GM12878 (cell line): Measurements from ENCODE around the gene STX8. TPM values are rescaled to one million over a fixed set of nuclear protein-coding genes. Genes with fewer than 3 reads are reported as not detected.

Experiments used
- ATAC-seq: fragments of 200-7000 bp; cut with Tn5 transposase; 3 replicates; pipeline ENCODE4 v1.9.1; 2020; ENCODE audit warnings: mild to moderate bottlenecking, moderate library complexity
- BruUV-seq: library from RNA; stranded (reverse); fragments of 400-500 nt; replicated peaks from 2 replicates; lab custom pipeline; 2021; lab: Mats Ljungman, UMichigan
- CTCF ChIA-PET: fragments of 300-600 bp; sonication (Branson Sonifier 250); formaldehyde crosslinking; extraction: SDS; loops from one replicate; lab custom pipeline; 2021; ENCODE audit warnings: inconsistent platforms; lab: Yijun Ruan, JAX
- POLR2A ChIA-PET: fragments of 350-600 bp; formaldehyde crosslinking; extraction: SDS; loops from one replicate; lab custom pipeline; 2021; ENCODE audit warnings: inconsistent platforms; lab: Charles Lee
- RAD21 ChIA-PET: fragments of 300-600 bp; sonication (Branson Sonifier 250); formaldehyde crosslinking; loops from one replicate; lab custom pipeline; 2023; ENCODE audit warnings: antibody characterized with exemption; ENCODE audit not compliant: unreplicated experiment; lab: Charles Lee
- SMC1A ChIA-PET: fragments of 300-600 bp; sonication (Branson Sonifier 250); formaldehyde crosslinking; loops from one replicate; lab custom pipeline; 2023; ENCODE audit not compliant: unreplicated experiment, uncharacterized antibody; lab: Charles Lee
- DNase-seq: peaks from one replicate; pipeline ENCODE4 v3.0.0-alpha.2; 2011; ENCODE audit warnings: low read depth, low spot score
- FAIRE-seq: peaks from 3 replicates; lab custom pipeline; 2011; peaks lifted over from hg19 to GRCh38; lab: Jason Lieb, UNC
- H2AFZ ChIP-seq: 2 replicates; pipeline ENCODE4 v1.6.0; 2011; ENCODE audit warnings: low read depth, low read length, control low read depth; ENCODE audit not compliant: control insufficient read depth
- H3K27ac ChIP-seq: 2 replicates; pipeline ENCODE4 v1.5.1; 2011; ENCODE audit warnings: control low read depth; ENCODE audit not compliant: control insufficient read depth, insufficient read depth
- H3K27me3 ChIP-seq, 2 experiments: replicated peaks in 1 of 2; 2 replicates each; pipeline versions ENCODE4 v1.6.0 to v1.6.1; 2011; ENCODE audit warnings: low read length in 1 of 2; ENCODE audit not compliant: control insufficient read depth in 2 of 2, insufficient read depth in 2 of 2
- H3K36me3 ChIP-seq, 2 experiments: 2 replicates each; pipeline ENCODE4 v1.5.1; 2011; ENCODE audit warnings: low read length in 1 of 2; ENCODE audit not compliant: control insufficient read depth in 2 of 2, insufficient read depth in 2 of 2
- H3K4me1 ChIP-seq: 2 replicates; pipeline ENCODE4 v1.6.1; 2011; ENCODE audit warnings: mild to moderate bottlenecking, low read length, moderate library complexity, mixed read lengths; ENCODE audit not compliant: control insufficient read depth, insufficient read depth
- H3K4me2 ChIP-seq: 2 replicates; pipeline ENCODE4 v1.6.0; 2011; ENCODE audit warnings: control low read depth; ENCODE audit not compliant: control insufficient read depth, insufficient read depth
- H3K4me3 ChIP-seq: fragments of 200-600 bp; sonication (generic); 2 replicates; pipeline ENCODE4 v1.5.1; 2016
- H3K79me2 ChIP-seq: 2 replicates; pipeline ENCODE4 v1.6.0; 2011; ENCODE audit warnings: low read length; ENCODE audit not compliant: control insufficient read depth, insufficient read depth
- H3K9ac ChIP-seq: 2 replicates; pipeline ENCODE4 v1.8.0; 2011; ENCODE audit warnings: low read length, control low read depth, mixed read lengths; ENCODE audit not compliant: control insufficient read depth, insufficient read depth
- H3K9me3 ChIP-seq: replicated peaks from 3 replicates; pipeline ENCODE4 v1.5.1; 2011; ENCODE audit warnings: mild to moderate bottlenecking, low read length; ENCODE audit not compliant: control insufficient read depth, insufficient read depth
- H4K20me1 ChIP-seq: 2 replicates; pipeline ENCODE4 v1.6.0; 2011; ENCODE audit not compliant: control insufficient read depth, insufficient read depth
- BACH1 ChIP-seq: fragments of 450-650 bp; IDR thresholded peaks from 2 replicates; pipeline ENCODE4 v1.6.1; 2017; ENCODE audit warnings: mild to moderate bottlenecking, borderline replicate concordance
- EED ChIP-seq: sonication (generic); IDR thresholded peaks from 2 replicates; pipeline ENCODE4 v1.6.1; 2016; ENCODE audit warnings: antibody characterized with exemption, low read depth
- GATAD2B ChIP-seq: fragments of 450-650 bp; conservative IDR thresholded peaks from 2 replicates; pipeline ENCODE4 v1.6.1; 2017; ENCODE audit warnings: low read depth, mild to moderate bottlenecking, moderate library complexity
- HDAC6 ChIP-seq: fragments of 200-600 bp; sonication (generic); IDR thresholded peaks from one replicate; pipeline ENCODE4 v1.8.0; 2017; ENCODE audit warnings: antibody characterized with exemption; ENCODE audit not compliant: unreplicated experiment
- LARP7 ChIP-seq: fragments of 450-650 bp; IDR thresholded peaks from 2 replicates; pipeline ENCODE4 v1.6.1; 2017; ENCODE audit warnings: mild to moderate bottlenecking
- MTA2 ChIP-seq: fragments of 450-650 bp; IDR thresholded peaks from 2 replicates; pipeline ENCODE4 v1.6.1; 2016; ENCODE audit warnings: low read depth, mild to moderate bottlenecking, moderate library complexity
- MXI1 ChIP-seq: fragments of 150-350 bp; IDR thresholded peaks from 2 replicates; pipeline ENCODE4 v1.6.1; 2011; ENCODE audit warnings: low read depth, mild to moderate bottlenecking, inconsistent platforms, low read length, improper control_type of control experiment
- MYB ChIP-seq: fragments of 150-350 bp; IDR thresholded peaks from 2 replicates; pipeline ENCODE4 v1.6.1; 2014; ENCODE audit warnings: mild to moderate bottlenecking, low read depth, low read length, borderline replicate concordance
- RELA ChIP-seq: fragments of 450-650 bp; IDR thresholded peaks from 2 replicates; pipeline ENCODE4 v1.8.0; 2014; ENCODE audit warnings: borderline replicate concordance; ENCODE audit not compliant: partially characterized antibody
- ZNF207 ChIP-seq: fragments of 450-650 bp; IDR thresholded peaks from 2 replicates; pipeline ENCODE4 v1.6.1; 2014; ENCODE audit warnings: antibody characterized with exemption, mild to moderate bottlenecking, borderline replicate concordance
- WGBS: methylation state at CpG from one replicate; pipeline ENCODE4 v1.1.6; 2016; ENCODE audit warnings: low lambda C conversion rate; ENCODE audit not compliant: insufficient replicate concordance, insufficient coverage; ENCODE audit errors: missing lambda C conversion rate; 5-methylcytosine and 5-hydroxymethylcytosine counted together
- in situ Hi-C: fragments of 300-500 bp; cut with MboI; formaldehyde crosslinking; loops from 9 replicates; pipeline ENCODE4 v1.14.3; 2018; ENCODE audit warnings: mixed read lengths
- intact Hi-C: fragments of 100-400 bp; cut with micrococcal nuclease; formaldehyde crosslinking; loops from one replicate; pipeline ENCODE4 v1.14.2; 2022; ENCODE audit not compliant: unreplicated experiment
- polyA plus RNA-seq, 11 experiments: library from polyadenylated mRNA; depleted of rRNA in 4 of 11; unstranded in 6 of 11; stranded (reverse) in 5 of 11; fragments of >200 nt; fragmentation: Nextera tagmentation in 4 of 11; fragmentation: Illumina TruSeq in 1 of 11; extraction: Ambion mirVana in 4 of 11; extraction: Trizol in 1 of 11; gene quantifications; 1 replicate in 1 of 11; 2 replicates in 10 of 11; pipeline versions ENCODE4 v1.2.1 to v1.2.3, GENCODE V29; 2011 to 2016; ENCODE audit warnings: inconsistent platforms in 2 of 11, missing spikeins in 2 of 11, low read depth in 1 of 11
- total RNA-seq, 4 experiments: library from RNA; depleted of rRNA in 3 of 4; stranded (reverse); fragments of >200 nt in 3 of 4; fragmentation: Illumina TruSeq in 1 of 4; extraction: Trizol in 1 of 4; gene quantifications; 2 replicates each; pipeline versions ENCODE4 v1.2.1 to v1.2.3, GENCODE V29; 2013 to 2021
- TF ChIP-seq, protein P1 (sequence below): IDR thresholded peaks from 2 replicates; pipeline ENCODE4 v1.6.1; 2012; ENCODE audit warnings: low read depth, low read length, improper control_type of control experiment
- TF ChIP-seq, protein P2 (sequence below): fragments of 450-650 bp; IDR thresholded peaks from 2 replicates; pipeline ENCODE4 v1.6.1; 2016; ENCODE audit warnings: mild to moderate bottlenecking

Gene STX8
- total and polyA plus RNA-seq, 10 of the 15 experiments (the other 5 are each of a cell fraction or from before 2014, with no cell fraction given): 47.9 to 151 (median 72.9) TPM

DNA sequence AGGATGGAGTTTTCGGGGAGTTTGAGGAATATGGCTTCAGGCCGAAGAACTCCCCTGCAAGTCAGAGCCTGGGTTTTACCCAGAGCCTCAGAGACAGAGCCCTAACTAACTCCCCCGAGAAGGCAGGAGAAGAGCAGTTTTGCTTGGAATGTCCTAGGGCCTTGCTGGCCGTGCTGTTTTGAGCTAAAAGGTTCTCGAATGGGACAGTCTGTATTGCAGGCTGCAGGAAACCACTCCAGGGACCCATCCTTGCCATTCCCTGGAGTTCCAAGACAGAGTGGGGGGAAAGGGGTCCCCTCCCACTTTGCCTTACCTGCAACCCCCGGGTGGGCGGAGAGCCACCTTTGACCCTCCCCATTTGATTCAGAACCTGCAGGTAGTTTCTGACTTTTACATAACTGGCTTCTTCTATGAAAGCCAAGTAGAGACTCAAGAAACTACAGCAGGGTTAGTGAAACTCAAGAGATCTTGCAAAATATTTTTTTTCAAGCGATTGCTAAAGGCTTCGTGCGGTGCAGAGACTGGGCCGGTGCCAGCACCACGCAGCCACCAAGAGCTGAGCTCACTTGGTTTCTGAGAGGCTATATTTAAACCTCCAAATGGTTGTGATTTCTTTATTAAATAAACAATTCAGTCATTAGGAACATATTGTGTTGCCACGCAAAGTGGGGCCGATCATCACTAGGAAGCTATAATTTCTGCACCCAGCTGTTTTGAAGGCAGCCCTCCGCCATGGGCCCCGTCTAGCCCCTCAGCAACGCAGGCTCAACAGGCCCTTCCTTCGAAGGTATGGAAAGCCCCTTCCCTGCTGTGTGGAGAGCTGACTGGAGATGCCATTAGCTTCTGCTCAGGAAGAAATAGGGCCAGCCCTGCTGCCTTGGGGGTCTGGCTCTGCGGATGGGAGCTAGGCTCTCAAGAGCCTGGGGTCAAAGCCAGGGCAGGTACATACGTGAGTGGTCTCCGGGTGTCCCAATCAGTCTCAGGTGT, 331.3 kb downstream of the STX8 start:
- Histone ChIP-seq H3K27ac (no peak overlapping the region), H3K36me3 (no peaks in the 10 kb centered on the region), H3K9me3 (no peaks in the 10 kb centered on the region), H3K79me2 (no peaks in the 10 kb centered on the region), H3K4me1 (peaks cover 6% of the 10 kb centered on the region; the same call in 1 of the 2 replicates), H3K4me3 (no peak overlapping the region), H3K27me3 (no peaks in the 10 kb centered on the region), H2AFZ (no peak overlapping the region), H4K20me1 (no peaks in the 10 kb centered on the region), H3K9ac (no peak overlapping the region), H3K4me2 (no peak overlapping the region)
- DNase-seq (no peak), FAIRE-seq (no peak), ATAC-seq (no peak)
- intact Hi-C loops: no loop called here
- TF ChIP-seq GATAD2B: no peak
- no peak for TF ChIP-seq MTA2
- no peak for TF ChIP-seq RELA
- TF ChIP-seq MYB: no peak
- no peak for TF ChIP-seq ZNF207
- TF ChIP-seq HDAC6: no peak
- TF ChIP-seq, protein P1, sequence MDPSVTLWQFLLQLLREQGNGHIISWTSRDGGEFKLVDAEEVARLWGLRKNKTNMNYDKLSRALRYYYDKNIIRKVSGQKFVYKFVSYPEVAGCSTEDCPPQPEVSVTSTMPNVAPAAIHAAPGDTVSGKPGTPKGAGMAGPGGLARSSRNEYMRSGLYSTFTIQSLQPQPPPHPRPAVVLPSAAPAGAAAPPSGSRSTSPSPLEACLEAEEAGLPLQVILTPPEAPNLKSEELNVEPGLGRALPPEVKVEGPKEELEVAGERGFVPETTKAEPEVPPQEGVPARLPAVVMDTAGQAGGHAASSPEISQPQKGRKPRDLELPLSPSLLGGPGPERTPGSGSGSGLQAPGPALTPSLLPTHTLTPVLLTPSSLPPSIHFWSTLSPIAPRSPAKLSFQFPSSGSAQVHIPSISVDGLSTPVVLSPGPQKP: no peak
- no peak for TF ChIP-seq BACH1
- TF ChIP-seq, protein P2, sequence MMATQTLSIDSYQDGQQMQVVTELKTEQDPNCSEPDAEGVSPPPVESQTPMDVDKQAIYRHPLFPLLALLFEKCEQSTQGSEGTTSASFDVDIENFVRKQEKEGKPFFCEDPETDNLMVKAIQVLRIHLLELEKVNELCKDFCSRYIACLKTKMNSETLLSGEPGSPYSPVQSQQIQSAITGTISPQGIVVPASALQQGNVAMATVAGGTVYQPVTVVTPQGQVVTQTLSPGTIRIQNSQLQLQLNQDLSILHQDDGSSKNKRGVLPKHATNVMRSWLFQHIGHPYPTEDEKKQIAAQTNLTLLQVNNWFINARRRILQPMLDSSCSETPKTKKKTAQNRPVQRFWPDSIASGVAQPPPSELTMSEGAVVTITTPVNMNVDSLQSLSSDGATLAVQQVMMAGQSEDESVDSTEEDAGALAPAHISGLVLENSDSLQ: no peak
- no peak for TF ChIP-seq LARP7
- TF ChIP-seq MXI1: no peak
- no peak for TF ChIP-seq EED
- ChIA-PET POLR2A (no interaction called here), RAD21 (no interaction called here), SMC1A (no interaction called here), CTCF (interaction anchor here (1.5 kb wide), 1 partner anchor 11 kb away, joined by 3 read pairs; no protein-coding TSS in a partner anchor)
- BruUV-seq: no TSS peak
- WGBS: 80% methylated on average over 19 of the region's 21 CpGs
- in situ Hi-C loops: no loop called here
